ENCODE data around the gene GAS2L2. TPM values are rescaled to one million over a fixed set of nuclear protein-coding genes. Genes with fewer than 3 reads are reported as not detected.

The GAS2L2 gene
- polyA plus RNA-seq, 1 donor from 2014 or later: 0.38 TPM

DNA sequence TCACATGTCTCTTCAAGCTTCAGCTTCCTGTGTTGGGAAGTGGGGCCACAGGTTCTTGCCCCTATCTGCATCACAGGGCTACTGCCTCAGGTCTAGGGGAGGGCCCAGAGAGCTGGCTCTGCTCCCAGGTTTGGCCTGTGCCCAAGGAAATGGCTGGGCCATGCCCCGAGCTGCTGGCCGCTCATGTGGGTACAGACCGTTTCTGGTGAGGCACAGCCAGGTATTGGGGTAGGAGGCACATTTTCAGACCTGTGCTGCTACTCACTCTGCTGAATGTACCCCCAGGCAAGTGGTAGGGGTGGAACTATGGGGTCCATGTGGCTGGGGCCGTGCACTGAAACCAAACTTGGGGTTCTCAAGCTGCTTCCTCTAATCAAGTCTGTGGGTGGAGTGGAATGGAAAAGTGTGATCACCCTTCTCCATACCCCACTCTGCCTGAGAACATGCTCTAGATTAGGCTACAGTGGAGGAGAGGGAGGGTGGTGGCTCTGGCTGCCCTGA, 4.6 kb downstream of the GAS2L2 start:
- Histone ChIP-seq H3K36me3 (ENCODE audit: insufficient read depth, low read length) (no peaks in the 10 kb centered on the region), H2AFZ (ENCODE audit: low read depth, low read length) (no peak overlapping the region), H3K4me2 (ENCODE audit: low read length) (no peak overlapping the region), H3F3A (ENCODE audit: insufficient read depth, low read length, poor library complexity, severe bottlenecking) (no peaks in the 10 kb centered on the region), H3K79me2 (replicated peaks; ENCODE audit: insufficient read depth, low read length) (no peaks in the 10 kb centered on the region), H3K9me3 (ENCODE audit: low read length) (no peaks in the 10 kb centered on the region), H3K27me3 (ENCODE audit: insufficient read depth, low read depth, low read length) (peaks cover 6% of the 10 kb centered on the region), H3K27ac (ENCODE audit: low read length) (no peak overlapping the region), H3K4me3 (ENCODE audit: low read length) (no peak overlapping the region), H3K9ac (ENCODE audit: low read length) (no peak overlapping the region), H3K9me2 (ENCODE audit: insufficient read depth, low read length) (no peaks in the 10 kb centered on the region), H4K20me1 (ENCODE audit: insufficient read depth) (no peaks in the 10 kb centered on the region)
- TF ChIP-seq POLR2AphosphoS5 (IDR thresholded peaks at IDR 0.05) (no peak), EZH2 (IDR thresholded peaks at IDR 0.05; ENCODE audit: borderline replicate concordance, insufficient read depth, low read length, poor library complexity, severe bottlenecking) (no peak), SMC3 (conservative IDR thresholded peaks at IDR 0.05; ENCODE audit: poor library complexity) (no peak), TAF1 (IDR thresholded peaks at IDR 0.05; ENCODE audit: low read depth) (no peak), MXI1 (conservative IDR thresholded peaks at IDR 0.05; ENCODE audit: poor library complexity, severe bottlenecking) (no peak), EP300 (conservative IDR thresholded peaks at IDR 0.05; ENCODE audit: poor library complexity, severe bottlenecking) (no peak), RAD21 (conservative IDR thresholded peaks at IDR 0.05) (no peak)
- TF ChIP-seq, protein P1, sequence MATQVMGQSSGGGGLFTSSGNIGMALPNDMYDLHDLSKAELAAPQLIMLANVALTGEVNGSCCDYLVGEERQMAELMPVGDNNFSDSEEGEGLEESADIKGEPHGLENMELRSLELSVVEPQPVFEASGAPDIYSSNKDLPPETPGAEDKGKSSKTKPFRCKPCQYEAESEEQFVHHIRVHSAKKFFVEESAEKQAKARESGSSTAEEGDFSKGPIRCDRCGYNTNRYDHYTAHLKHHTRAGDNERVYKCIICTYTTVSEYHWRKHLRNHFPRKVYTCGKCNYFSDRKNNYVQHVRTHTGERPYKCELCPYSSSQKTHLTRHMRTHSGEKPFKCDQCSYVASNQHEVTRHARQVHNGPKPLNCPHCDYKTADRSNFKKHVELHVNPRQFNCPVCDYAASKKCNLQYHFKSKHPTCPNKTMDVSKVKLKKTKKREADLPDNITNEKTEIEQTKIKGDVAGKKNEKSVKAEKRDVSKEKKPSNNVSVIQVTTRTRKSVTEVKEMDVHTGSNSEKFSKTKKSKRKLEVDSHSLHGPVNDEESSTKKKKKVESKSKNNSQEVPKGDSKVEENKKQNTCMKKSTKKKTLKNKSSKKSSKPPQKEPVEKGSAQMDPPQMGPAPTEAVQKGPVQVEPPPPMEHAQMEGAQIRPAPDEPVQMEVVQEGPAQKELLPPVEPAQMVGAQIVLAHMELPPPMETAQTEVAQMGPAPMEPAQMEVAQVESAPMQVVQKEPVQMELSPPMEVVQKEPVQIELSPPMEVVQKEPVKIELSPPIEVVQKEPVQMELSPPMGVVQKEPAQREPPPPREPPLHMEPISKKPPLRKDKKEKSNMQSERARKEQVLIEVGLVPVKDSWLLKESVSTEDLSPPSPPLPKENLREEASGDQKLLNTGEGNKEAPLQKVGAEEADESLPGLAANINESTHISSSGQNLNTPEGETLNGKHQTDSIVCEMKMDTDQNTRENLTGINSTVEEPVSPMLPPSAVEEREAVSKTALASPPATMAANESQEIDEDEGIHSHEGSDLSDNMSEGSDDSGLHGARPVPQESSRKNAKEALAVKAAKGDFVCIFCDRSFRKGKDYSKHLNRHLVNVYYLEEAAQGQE (IDR thresholded peaks at IDR 0.05; ENCODE audit: borderline replicate concordance): no peak
- TF ChIP-seq, protein P2, sequence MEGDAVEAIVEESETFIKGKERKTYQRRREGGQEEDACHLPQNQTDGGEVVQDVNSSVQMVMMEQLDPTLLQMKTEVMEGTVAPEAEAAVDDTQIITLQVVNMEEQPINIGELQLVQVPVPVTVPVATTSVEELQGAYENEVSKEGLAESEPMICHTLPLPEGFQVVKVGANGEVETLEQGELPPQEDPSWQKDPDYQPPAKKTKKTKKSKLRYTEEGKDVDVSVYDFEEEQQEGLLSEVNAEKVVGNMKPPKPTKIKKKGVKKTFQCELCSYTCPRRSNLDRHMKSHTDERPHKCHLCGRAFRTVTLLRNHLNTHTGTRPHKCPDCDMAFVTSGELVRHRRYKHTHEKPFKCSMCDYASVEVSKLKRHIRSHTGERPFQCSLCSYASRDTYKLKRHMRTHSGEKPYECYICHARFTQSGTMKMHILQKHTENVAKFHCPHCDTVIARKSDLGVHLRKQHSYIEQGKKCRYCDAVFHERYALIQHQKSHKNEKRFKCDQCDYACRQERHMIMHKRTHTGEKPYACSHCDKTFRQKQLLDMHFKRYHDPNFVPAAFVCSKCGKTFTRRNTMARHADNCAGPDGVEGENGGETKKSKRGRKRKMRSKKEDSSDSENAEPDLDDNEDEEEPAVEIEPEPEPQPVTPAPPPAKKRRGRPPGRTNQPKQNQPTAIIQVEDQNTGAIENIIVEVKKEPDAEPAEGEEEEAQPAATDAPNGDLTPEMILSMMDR (IDR thresholded peaks at IDR 0.05; ENCODE audit: poor library complexity, severe bottlenecking): no peak

DNA sequence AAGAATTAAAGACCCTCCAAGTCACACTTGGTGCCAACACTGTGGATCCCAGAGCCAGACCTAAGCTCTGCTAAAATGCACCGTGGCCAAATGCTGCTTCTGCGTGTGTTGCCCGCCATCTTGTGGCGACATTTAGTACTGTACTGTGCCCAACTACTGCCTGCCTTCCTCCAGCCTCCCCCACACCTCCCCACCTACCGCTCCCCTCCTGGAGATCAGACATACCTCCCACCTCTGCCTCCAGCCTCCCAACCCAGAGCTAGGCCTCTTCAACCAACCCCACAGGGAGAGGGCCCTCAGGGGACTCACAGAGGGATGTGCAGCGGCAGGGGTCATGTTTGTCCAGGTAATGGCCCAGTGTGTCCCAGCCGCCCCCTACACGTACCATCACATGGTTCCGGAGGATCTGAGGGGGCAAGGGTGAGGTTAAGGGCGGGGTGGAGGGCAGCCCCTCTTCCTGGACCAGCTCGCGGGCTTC, 5.5 kb downstream of the GAS2L2 start:
- Histone ChIP-seq H3K27me3 (ENCODE audit: insufficient read depth, low read depth, low read length) (peaks cover 6% of the 10 kb centered on the region), H3K9me2 (ENCODE audit: insufficient read depth, low read length) (no peaks in the 10 kb centered on the region), H4K20me1 (ENCODE audit: insufficient read depth) (no peaks in the 10 kb centered on the region), H3K9ac (ENCODE audit: low read length) (no peak overlapping the region), H3K4me2 (ENCODE audit: low read length) (no peak overlapping the region), H3K27ac (ENCODE audit: low read length) (no peak overlapping the region), H3K79me2 (replicated peaks; ENCODE audit: insufficient read depth, low read length) (no peaks in the 10 kb centered on the region), H3K36me3 (ENCODE audit: insufficient read depth, low read length) (no peaks in the 10 kb centered on the region), H2AFZ (ENCODE audit: low read depth, low read length) (no peak overlapping the region), H3F3A (ENCODE audit: insufficient read depth, low read length, poor library complexity, severe bottlenecking) (no peaks in the 10 kb centered on the region), H3K9me3 (ENCODE audit: low read length) (no peaks in the 10 kb centered on the region), H3K4me3 (ENCODE audit: low read length) (no peak overlapping the region)
- TF ChIP-seq RAD21 (conservative IDR thresholded peaks at IDR 0.05) (peak; percentile 97), EZH2 (IDR thresholded peaks at IDR 0.05; ENCODE audit: borderline replicate concordance, insufficient read depth, low read length, poor library complexity, severe bottlenecking) (no peak), SMC3 (conservative IDR thresholded peaks at IDR 0.05; ENCODE audit: poor library complexity) (peak; percentile 93)
- TF ChIP-seq, protein P2 (IDR thresholded peaks at IDR 0.05; ENCODE audit: poor library complexity, severe bottlenecking): peak; percentile 95

Measured in neural cell (in vitro differentiated cells).